ENCODE measurements around the gene SULT1A2. TPM values are rescaled to one million over a fixed set of nuclear protein-coding genes. Genes with fewer than 3 reads are reported as not detected.

Gene SULT1A2
- total RNA-seq, 6 donors from 2014 or later, result 5.7 to 40.8 (median 17.5) TPM

- TF ChIP-seq EP300 (IDR thresholded peaks at IDR 0.05) (no peak), CTCF (IDR thresholded peaks at IDR 0.05) (no peak), POLR2A (IDR thresholded peaks at IDR 0.05) (no peak), POLR2AphosphoS5 (IDR thresholded peaks at IDR 0.05) (no peak)
- H3K27me3 ChIP-seq, result no peaks in the 10 kb centered on the region
- no peaks in the 10 kb centered on the region for H3K9me3 ChIP-seq
- WGBS, 2 donors, result 96 to 99% methylated on average over 4 to 11 of the region's 13 CpGs
- no peak overlapping the region for H3K27ac ChIP-seq
- no peaks in the 10 kb centered on the region for H3K4me1 ChIP-seq
- ATAC-seq (ENCODE audit: low FRiP score in 2 of 2) (no peak), DNase-seq (no peak)
- peaks cover 8 to 82% (median 64%) of the 10 kb centered on the region in 4 donors for H3K36me3 ChIP-seq
- H3K4me3 ChIP-seq, result no peak overlapping the region
Observed at GRCh38 chr16:28589930-28590329, 6.9 kb downstream of the SULT1A2 start.

- DNase-seq, result no peak
- Histone ChIP-seq H3K4me3 (no peak overlapping the region), H3K9me3 (no peaks in the 10 kb centered on the region), H3K4me1 (no peaks in the 10 kb centered on the region), H3K27me3 (no peaks in the 10 kb centered on the region), H3K27ac (no peak overlapping the region), H3K36me3 (peaks cover 8 to 89% (median 68%) of the 10 kb centered on the region in 4 donors)
- WGBS, 2 donors, result 91 to 95% methylated on average over 8 of the region's 8 CpGs
- ATAC-seq (ENCODE audit: low FRiP score in 2 of 2), result no peak
- TF ChIP-seq EP300 (IDR thresholded peaks at IDR 0.05), result no peak
- TF ChIP-seq POLR2AphosphoS5 (IDR thresholded peaks at IDR 0.05), result no peak
- TF ChIP-seq POLR2A (IDR thresholded peaks at IDR 0.05), result no peak
- TF ChIP-seq CTCF (IDR thresholded peaks at IDR 0.05), result no peak
Observed at GRCh38 chr16:28589069-28589468, 7.8 kb downstream of the SULT1A2 start.

- H3K36me3 ChIP-seq, result peaks cover 8 to 97% (median 72%) of the 10 kb centered on the region in 4 donors
Observed at GRCh38 chr16:28587386-28587785, 9.5 kb downstream of the SULT1A2 start.

GRCh38 chr16:28586466-28586865 is 10.4 kb downstream of the SULT1A2 start:
- H3K9me3 ChIP-seq, result no peaks in the 10 kb centered on the region
- H3K4me1 ChIP-seq, result no peaks in the 10 kb centered on the region
- no peak for TF ChIP-seq POLR2A (IDR thresholded peaks at IDR 0.05)
- no peak overlapping the region for H3K4me3 ChIP-seq
- H3K27me3 ChIP-seq, result no peaks in the 10 kb centered on the region
- DNase-seq (no peak), ATAC-seq (ENCODE audit: low FRiP score in 2 of 2) (no peak)
- peaks cover 8 to 96% (median 73%) of the 10 kb centered on the region in 4 donors for H3K36me3 ChIP-seq
- H3K27ac ChIP-seq, result no peak overlapping the region
- WGBS, 2 donors, result 90 to 94% methylated on average over 3 of the region's 3 CpGs

More at GRCh38 chr16:28587386-28587785, 9.5 kb downstream of the SULT1A2 start:
- H3K9me3 ChIP-seq, result no peaks in the 10 kb centered on the region
- H3K4me1 ChIP-seq, result no peaks in the 10 kb centered on the region
- no peak for ATAC-seq (ENCODE audit: low FRiP score in 2 of 2)
- H3K4me3 ChIP-seq, result no peak overlapping the region
- H3K27me3 ChIP-seq, result no peaks in the 10 kb centered on the region
- no peak overlapping the region for H3K27ac ChIP-seq
- TF ChIP-seq POLR2A (IDR thresholded peaks at IDR 0.05) (no peak), EP300 (IDR thresholded peaks at IDR 0.05) (no peak), POLR2AphosphoS5 (IDR thresholded peaks at IDR 0.05) (no peak), CTCF (IDR thresholded peaks at IDR 0.05) (no peak)
- 69 to 71% methylated on average over 7 to 8 of the region's 8 CpGs for WGBS, 2 donors
- no peak for DNase-seq

GRCh38 chr16:28585674-28586073 is 11.2 kb downstream of the SULT1A2 start:
- Histone ChIP-seq H3K27ac (no peak overlapping the region), H3K4me3 (no peak overlapping the region), H3K27me3 (no peaks in the 10 kb centered on the region), H3K36me3 (peaks cover 8 to 96% (median 69%) of the 10 kb centered on the region in 4 donors), H3K4me1 (no peaks in the 10 kb centered on the region), H3K9me3 (no peaks in the 10 kb centered on the region)
- TF ChIP-seq POLR2A (IDR thresholded peaks at IDR 0.05), result no peak
- TF ChIP-seq CTCF (IDR thresholded peaks at IDR 0.05), result no peak
- no peak for TF ChIP-seq EP300 (IDR thresholded peaks at IDR 0.05)
- TF ChIP-seq POLR2AphosphoS5 (IDR thresholded peaks at IDR 0.05), result no peak
- DNase-seq (peak in 1 of 2 donors; percentile 46), ATAC-seq (ENCODE audit: low FRiP score in 2 of 2) (no peak)
- 75 to 80% methylated on average over 11 of the region's 11 CpGs for WGBS, 2 donors

Measured in upper lobe of left lung (tissue), 6 donors.